IPS DF 6.9 (cell line): ENCODE data around the gene RPL15.

Experiments
- DNase-seq: peaks from one replicate; pipeline ENCODE4 v3.0.0-alpha.2; 2013; ENCODE audit warnings: low read depth, low spot score
- H3K27ac ChIP-seq: one replicate; pipeline ENCODE4 v1.5.1; 2013; ENCODE audit warnings: low read length, control low read depth
- H3K27me3 ChIP-seq: 2 replicates; pipeline ENCODE4 v1.6.1; 2013; ENCODE audit warnings: mild to moderate bottlenecking, low read length; ENCODE audit not compliant: control insufficient read depth, insufficient read depth
- H3K36me3 ChIP-seq: 2 replicates; pipeline ENCODE4 v1.6.1; 2013; ENCODE audit warnings: low read length; ENCODE audit not compliant: control insufficient read depth, insufficient read depth
- H3K4me1 ChIP-seq: 2 replicates; pipeline ENCODE4 v1.6.1; 2013; ENCODE audit warnings: low read length; ENCODE audit not compliant: control insufficient read depth, insufficient read depth
- H3K4me3 ChIP-seq: 2 replicates; pipeline ENCODE4 v1.5.1; 2013; ENCODE audit warnings: mild to moderate bottlenecking, low read length
- H3K9me3 ChIP-seq: 2 replicates; pipeline ENCODE4 v1.6.1; 2013; ENCODE audit warnings: low read length, inconsistent platforms; ENCODE audit not compliant: control insufficient read depth, insufficient read depth
- WGBS: extraction: QIAGEN DNeasy Blood & Tissue Kit; methylation state at CpG from one replicate; pipeline ENCODE4 v1.1.7; 2013; ENCODE audit warnings: mixed read lengths, missing lambda C conversion rate; ENCODE audit not compliant: insufficient read length, insufficient coverage; 5-methylcytosine and 5-hydroxymethylcytosine counted together

RPL15 gene

DNA sequence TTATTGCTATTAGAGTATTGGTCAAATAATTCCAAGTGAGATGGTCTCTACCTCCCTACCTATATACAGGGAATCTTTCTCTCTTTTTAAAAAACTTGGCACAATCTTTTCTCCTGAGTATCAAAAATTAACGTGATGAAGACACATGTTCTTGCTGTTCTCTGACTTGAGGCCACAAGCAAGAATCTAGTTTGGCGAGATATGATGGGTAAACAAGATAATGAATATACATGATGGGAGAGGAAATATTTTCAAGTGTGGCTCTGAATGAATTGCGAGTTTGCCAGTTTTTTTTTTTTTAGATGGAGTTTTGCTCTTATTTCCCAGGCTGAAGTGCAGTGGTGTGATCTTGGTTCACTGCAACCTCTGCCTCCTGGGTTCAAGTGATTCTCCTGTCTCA lies 39.8 kb downstream of the RPL15 start:
- WGBS, result no CpG with 5 or more reads among the region's 3 CpGs
- H3K27ac ChIP-seq, result no peak overlapping the region
- H3K4me3 ChIP-seq, result no peak overlapping the region
- no peaks in the 10 kb centered on the region for H3K4me1 ChIP-seq
- no peak for DNase-seq
- H3K27me3 ChIP-seq, result no peaks in the 10 kb centered on the region
- H3K36me3 ChIP-seq, result no peaks in the 10 kb centered on the region
- no peaks in the 10 kb centered on the region for H3K9me3 ChIP-seq

DNA sequence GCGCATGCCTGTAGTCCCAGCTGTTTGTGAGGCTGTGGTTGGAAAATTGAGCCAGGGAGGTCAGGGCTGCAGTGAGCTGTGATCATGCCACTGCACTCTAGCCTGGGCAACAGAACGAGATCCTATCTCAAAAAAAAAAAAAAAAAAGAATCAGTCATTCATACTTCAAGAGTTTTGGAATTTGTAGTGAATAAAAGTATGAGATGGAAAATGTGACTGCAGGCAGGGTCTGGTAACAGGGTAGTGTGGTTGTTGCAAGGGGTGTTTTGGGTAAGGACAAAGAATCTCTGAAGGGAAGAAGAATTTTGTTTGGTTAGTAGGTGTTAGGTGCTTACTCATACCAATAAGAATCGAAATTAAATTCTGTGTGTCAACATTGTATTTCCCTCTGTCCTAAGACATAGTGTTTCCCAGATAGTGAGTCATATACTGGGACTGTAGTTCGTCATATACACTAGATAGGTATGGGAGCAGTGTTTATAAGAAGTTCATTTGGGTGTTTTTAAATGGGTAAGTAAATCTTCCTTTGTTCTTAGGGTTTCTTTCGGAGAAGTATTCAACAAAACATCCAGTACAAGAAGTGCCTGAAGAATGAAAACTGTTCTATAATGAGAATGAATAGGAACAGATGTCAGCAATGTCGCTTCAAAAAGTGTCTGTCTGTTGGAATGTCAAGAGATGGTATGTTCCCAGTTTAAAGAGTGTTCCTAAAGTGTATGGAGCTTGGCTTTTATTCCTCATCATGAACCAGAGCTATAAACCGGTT lies 42.4 kb downstream of the RPL15 start:
- DNase-seq, result no peak
- Histone ChIP-seq H3K27ac (no peak overlapping the region), H3K27me3 (no peaks in the 10 kb centered on the region), H3K9me3 (no peaks in the 10 kb centered on the region), H3K4me1 (no peaks in the 10 kb centered on the region), H3K4me3 (no peak overlapping the region), H3K36me3 (0 out of 2 replicates have a peak, but pooled peaks cover 2% of the 10 kb centered on the region)
- no CpG with 5 or more reads among the region's 7 CpGs for WGBS

DNA sequence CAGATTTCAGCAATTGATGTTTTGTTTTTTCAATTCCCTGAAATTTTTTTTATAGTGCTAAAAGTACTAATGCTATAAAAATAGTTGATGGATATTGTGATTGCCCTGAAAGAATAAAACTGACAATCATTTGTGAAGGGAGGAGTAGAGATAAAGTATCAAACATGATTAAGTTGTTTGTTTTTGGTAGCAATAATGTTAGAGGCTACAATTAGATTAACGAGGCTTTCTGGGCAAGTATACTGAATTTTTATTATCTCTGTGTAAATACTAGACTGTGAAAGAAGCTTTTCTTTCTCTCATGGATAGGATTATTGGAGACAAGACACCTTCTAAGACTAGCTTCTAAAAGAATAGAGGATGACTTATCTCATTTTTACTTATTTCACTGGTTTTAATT lies 43.7 kb downstream of the RPL15 start:
- no peaks in the 10 kb centered on the region for H3K27me3 ChIP-seq
- peaks cover 2% of the 10 kb centered on the region; the same call in 1 of the 2 replicates for H3K36me3 ChIP-seq

DNA sequence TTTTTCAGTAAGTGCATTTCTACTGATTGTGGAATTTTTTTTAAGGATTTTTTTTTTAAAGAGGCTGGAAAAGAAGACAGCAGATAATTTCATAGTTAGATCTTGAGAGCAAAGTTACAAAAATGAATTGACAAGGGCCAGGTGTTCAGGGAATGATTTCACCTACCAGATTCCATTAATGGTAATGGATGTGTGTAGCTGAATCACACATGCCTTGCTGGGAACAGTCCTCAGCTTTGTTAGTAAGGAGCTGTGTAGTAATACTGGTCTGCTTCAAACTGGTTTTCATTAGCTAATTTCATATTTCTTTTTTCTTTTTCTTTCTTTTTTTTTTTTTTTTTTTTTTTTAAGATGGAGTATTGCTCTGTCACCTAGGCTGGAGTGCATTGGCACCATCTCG lies 44.1 kb downstream of the RPL15 start:
- no peaks in the 10 kb centered on the region for H3K27me3 ChIP-seq
- WGBS, result no CpG with 5 or more reads among the region's 1 CpG
- H3K36me3 ChIP-seq, result peaks cover 2% of the 10 kb centered on the region; the same call in 1 of the 2 replicates
- no peaks in the 10 kb centered on the region for H3K4me1 ChIP-seq
- no peak overlapping the region for H3K27ac ChIP-seq
- no peak for DNase-seq
- H3K9me3 ChIP-seq, result no peaks in the 10 kb centered on the region
- no peak overlapping the region for H3K4me3 ChIP-seq

More for the DNA sequence above, 43.7 kb downstream of the RPL15 start:
- no CpG with 5 or more reads among the region's 1 CpG for WGBS
- no peak overlapping the region for H3K27ac ChIP-seq
- no peaks in the 10 kb centered on the region for H3K4me1 ChIP-seq
- DNase-seq, result no peak
- H3K9me3 ChIP-seq, result no peaks in the 10 kb centered on the region
- no peak overlapping the region for H3K4me3 ChIP-seq

DNA sequence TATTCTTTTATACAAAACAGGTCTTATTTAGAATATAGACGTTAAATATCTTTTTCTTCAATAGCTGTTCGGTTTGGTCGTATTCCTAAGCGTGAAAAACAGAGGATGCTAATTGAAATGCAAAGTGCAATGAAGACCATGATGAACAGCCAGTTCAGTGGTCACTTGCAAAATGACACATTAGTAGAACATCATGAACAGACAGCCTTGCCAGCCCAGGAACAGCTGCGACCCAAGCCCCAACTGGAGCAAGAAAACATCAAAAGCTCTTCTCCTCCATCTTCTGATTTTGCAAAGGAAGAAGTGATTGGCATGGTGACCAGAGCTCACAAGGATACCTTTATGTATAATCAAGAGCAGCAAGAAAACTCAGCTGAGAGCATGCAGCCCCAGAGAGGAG lies 45.0 kb downstream of the RPL15 start:
- no CpG with 5 or more reads among the region's 5 CpGs for WGBS
- DNase-seq, result no peak
- Histone ChIP-seq H3K9me3 (no peaks in the 10 kb centered on the region), H3K4me3 (no peak overlapping the region), H3K27ac (no peak overlapping the region), H3K27me3 (no peaks in the 10 kb centered on the region), H3K36me3 (peaks cover 2% of the 10 kb centered on the region; the same call in 1 of the 2 replicates), H3K4me1 (no peaks in the 10 kb centered on the region)

DNA sequence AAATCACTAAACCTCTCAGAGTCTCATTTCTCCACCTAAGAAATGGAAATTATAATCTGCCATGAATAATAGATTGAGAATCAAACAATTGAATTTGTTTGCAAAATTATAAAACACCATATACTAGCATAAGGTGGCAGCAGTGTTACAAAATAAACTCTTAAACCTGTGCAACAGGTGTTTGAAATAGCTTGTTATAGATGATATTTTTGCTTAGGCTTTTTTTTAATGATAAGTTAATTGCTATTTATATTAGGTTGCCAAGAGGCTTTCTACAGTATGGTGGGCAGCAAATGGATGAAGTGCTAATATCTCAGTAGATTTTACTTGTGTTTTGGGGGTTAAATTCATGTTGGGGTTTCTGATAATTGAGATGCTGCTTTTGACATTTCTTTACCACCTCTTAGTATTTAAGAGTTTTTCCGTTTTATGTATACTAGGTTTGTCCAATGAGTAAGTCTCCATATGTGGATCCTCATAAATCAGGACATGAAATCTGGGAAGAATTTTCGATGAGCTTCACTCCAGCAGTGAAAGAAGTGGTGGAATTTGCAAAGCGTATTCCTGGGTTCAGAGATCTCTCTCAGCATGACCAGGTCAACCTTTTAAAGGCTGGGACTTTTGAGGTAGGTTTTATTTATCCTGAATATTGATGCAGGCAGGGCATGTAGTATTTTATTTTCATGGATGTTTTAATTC lies 47.8 kb downstream of the RPL15 start:
- H3K36me3 ChIP-seq, result peaks cover 2% of the 10 kb centered on the region; the same call in 1 of the 2 replicates

DNA sequence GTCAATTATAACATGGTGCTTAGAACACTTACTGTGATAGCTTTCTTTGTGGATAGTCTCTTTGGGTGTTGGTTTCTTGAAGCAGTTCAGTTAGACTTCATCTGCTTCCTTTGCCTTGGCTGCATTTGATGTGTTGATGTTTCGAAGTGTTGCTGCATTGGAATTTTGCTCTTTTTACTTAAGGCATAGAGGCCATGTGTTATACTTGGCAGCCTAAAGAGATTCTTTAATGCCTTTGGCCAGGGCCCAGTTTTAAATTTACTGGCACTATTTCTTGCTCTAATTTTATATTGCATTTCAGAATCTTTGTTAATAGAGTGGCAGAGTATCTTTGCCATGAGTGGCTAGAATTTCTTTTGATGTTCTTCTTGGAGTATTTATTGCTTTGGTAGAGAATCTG lies 49.4 kb downstream of the RPL15 start:
- DNase-seq, result no peak
- H3K36me3 ChIP-seq, result peaks cover 2% of the 10 kb centered on the region; the same call in 1 of the 2 replicates
- WGBS, result no CpG with 5 or more reads among the region's 1 CpG

More for the DNA sequence above, 47.8 kb downstream of the RPL15 start:
- Histone ChIP-seq H3K27ac (no peak overlapping the region), H3K9me3 (no peaks in the 10 kb centered on the region), H3K27me3 (no peaks in the 10 kb centered on the region), H3K4me1 (no peaks in the 10 kb centered on the region), H3K4me3 (no peak overlapping the region)
- WGBS, result no CpG with 5 or more reads among the region's 3 CpGs
- no peak for DNase-seq

DNA sequence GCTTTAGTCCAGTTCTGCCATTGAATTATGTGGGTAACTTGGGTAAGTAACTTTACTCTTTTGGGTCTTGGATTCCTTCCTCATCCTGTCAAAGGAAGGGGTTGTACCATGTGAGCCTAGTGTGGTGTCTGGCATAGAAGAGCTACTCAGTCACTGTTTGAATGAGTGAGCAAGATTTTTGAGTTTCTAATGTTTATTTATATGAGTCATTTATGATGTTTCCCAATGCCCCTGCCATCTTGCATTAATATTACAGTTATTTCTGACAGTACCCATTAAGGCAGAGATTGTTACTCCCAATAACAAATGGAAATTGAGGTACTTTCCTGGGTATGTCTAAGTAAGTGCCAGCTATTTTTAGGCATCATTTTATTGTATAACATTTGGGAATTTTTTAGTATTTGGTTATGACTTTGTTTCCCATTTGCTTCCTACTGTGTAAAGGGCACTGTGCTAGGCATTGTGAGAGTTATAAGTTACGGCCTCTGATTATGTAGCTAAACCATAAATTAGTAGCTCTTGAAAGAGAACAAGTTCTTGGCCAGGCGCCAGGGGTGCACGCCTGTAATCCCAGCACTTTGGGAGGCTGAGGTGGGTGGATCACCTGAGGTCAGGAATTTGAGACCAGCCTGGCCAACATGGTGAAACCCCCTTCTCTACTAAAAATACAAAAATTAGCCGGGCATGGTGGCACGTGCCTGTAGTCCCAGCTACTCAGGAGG lies 51.7 kb downstream of the RPL15 start:
- H3K9me3 ChIP-seq, result no peaks in the 10 kb centered on the region
- no peak for DNase-seq
- no peaks in the 10 kb centered on the region; the same call in 1 of the 2 replicates for H3K36me3 ChIP-seq
- WGBS, result no CpG with 5 or more reads among the region's 5 CpGs
- no peaks in the 10 kb centered on the region for H3K27me3 ChIP-seq
- H3K4me3 ChIP-seq, result no peak overlapping the region
- no peaks in the 10 kb centered on the region for H3K4me1 ChIP-seq
- no peak overlapping the region for H3K27ac ChIP-seq

More for the DNA sequence above, 49.4 kb downstream of the RPL15 start:
- no peaks in the 10 kb centered on the region for H3K9me3 ChIP-seq
- H3K27me3 ChIP-seq, result no peaks in the 10 kb centered on the region
- no peak overlapping the region for H3K4me3 ChIP-seq
- no peak overlapping the region for H3K27ac ChIP-seq
- H3K4me1 ChIP-seq, result no peaks in the 10 kb centered on the region

DNA sequence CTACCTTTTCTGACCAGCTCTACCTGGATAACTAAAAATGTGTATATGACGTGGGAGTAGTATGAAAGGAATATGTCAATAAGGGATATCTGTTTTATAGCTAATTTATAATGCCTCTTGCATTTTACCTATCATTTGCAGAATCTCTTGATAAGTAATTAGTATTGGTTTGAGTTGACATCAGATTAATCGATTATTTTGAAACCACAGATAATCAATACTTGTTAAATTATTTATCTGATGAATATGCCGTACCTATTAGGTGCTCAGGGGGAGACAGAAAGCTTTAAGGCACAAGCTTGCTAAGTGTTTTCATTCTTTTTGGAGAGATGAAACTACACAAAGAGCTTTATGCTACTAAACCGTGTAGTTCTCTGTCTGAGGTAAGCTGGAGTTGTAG lies 52.5 kb downstream of the RPL15 start:
- Histone ChIP-seq H3K4me3 (no peak overlapping the region), H3K4me1 (no peaks in the 10 kb centered on the region), H3K36me3 (no peaks in the 10 kb centered on the region; the same call in 1 of the 2 replicates), H3K9me3 (no peaks in the 10 kb centered on the region), H3K27me3 (no peaks in the 10 kb centered on the region), H3K27ac (no peak overlapping the region)
- WGBS, result no CpG with 5 or more reads among the region's 4 CpGs
- no peak for DNase-seq
